GM10248 (cell line): ENCODE data around the gene HMSD.

Experiments
- CTCF ChIA-PET: fragments of 300-600 bp; sonication (Branson Sonifier 250); formaldehyde crosslinking; extraction: SDS; loops from one replicate; lab custom pipeline; 2021; ENCODE audit warnings: antibody characterized with exemption; lab: Yijun Ruan, JAX
- POLR2A ChIA-PET: fragments of 350-650 bp; sonication (Branson Sonifier 250); formaldehyde crosslinking; extraction: SDS; loops from one replicate; lab custom pipeline; 2020; ENCODE audit warnings: antibody characterized with exemption; lab: Yijun Ruan, JAX
- DNase-seq: peaks from one replicate; pipeline ENCODE4 v3.0.0; 2012; ENCODE audit errors: extremely low spot score
- CTCF ChIP-seq: IDR thresholded peaks from 2 replicates; pipeline ENCODE4 v1.5.1; 2012; ENCODE audit warnings: mild to moderate bottlenecking, low read depth; ENCODE audit errors: extremely low read depth, missing control alignments, control extremely low read depth

HMSD gene

GRCh38 chr18:63949068-63949737 is at the start of gene HMSD:
HMSD (plus strand) TSS chr18:63949301; CDS start chr18:63953456, 4,155 bp downstream.
- ChIA-PET CTCF (interaction anchor here (1.3 to 3.9 kb wide), 4 partner anchors 12 to 125 kb away, joined by 3 to 34 read pairs (median 8); no protein-coding TSS in a partner anchor), POLR2A (interaction anchor here (0.7 kb wide), 1 partner anchor 21 kb away, joined by 3 read pairs; no protein-coding TSS in a partner anchor)
- TF ChIP-seq CTCF = peak; percentile 40

GRCh38 chr18:63903851-63904570 is 45.1 kb upstream of the HMSD start:
- ChIA-PET CTCF (interaction anchor here (1.6 to 1.8 kb wide), 4 partner anchors 8 to 33 kb away, joined by 4 to 7 read pairs (median 5); no protein-coding TSS in a partner anchor), POLR2A (no interaction called here)
- no peak for TF ChIP-seq CTCF
- no peak for DNase-seq

More at GRCh38 chr18:63949068-63949737, at the start of gene HMSD:
- peak; percentile 83 for DNase-seq

GRCh38 chr18:63904694-63905093 is 44.4 kb upstream of the HMSD start:
- ChIA-PET POLR2A (interaction anchor here (0.6 kb wide), 1 partner anchor 15 kb away, joined by 8 read pairs; no protein-coding TSS in a partner anchor), CTCF (interaction anchor here (0.8 to 2.0 kb wide), 7 partner anchors 9 to 59 kb away, joined by 3 to 7 read pairs (median 5); no protein-coding TSS in a partner anchor)
- TF ChIP-seq CTCF = no peak
- no peak for DNase-seq

GRCh38 chr18:63905361-63905760 is 43.7 kb upstream of the HMSD start:
- DNase-seq = no peak
- POLR2A ChIA-PET = interaction anchor here (0.6 kb wide), 1 partner anchor 14 kb away, joined by 8 read pairs; no protein-coding TSS in a partner anchor
- TF ChIP-seq CTCF = no peak
- CTCF ChIA-PET = interaction anchor here (0.8 to 2.0 kb wide), 5 partner anchors 9 to 58 kb away, joined by 3 to 5 read pairs (median 4); no protein-coding TSS in a partner anchor

- ChIA-PET CTCF (interaction anchor here (1.4 to 2.0 kb wide), 2 partner anchors 12 to 57 kb away, joined by 4 to 5 read pairs; no protein-coding TSS in a partner anchor), POLR2A (no interaction called here)
- no peak for TF ChIP-seq CTCF
- DNase-seq = no peak
These were observed 43.0 kb upstream of the HMSD start for GRCh38 chr18:63906056-63906455.

- peak; percentile 34 for DNase-seq
- no peak for TF ChIP-seq CTCF
- POLR2A ChIA-PET = interaction anchor here (0.7 to 1.0 kb wide), 2 partner anchors 15 to 23 kb away, joined by 3 to 4 read pairs; no protein-coding TSS in a partner anchor
- CTCF ChIA-PET = interaction anchor here (1.2 to 4.4 kb wide), 8 partner anchors 10 to 64 kb away, joined by 3 to 52 read pairs (median 6); no protein-coding TSS in a partner anchor
These were observed 41.4 kb upstream of the HMSD start, which contains the start of gene SERPINB10 for GRCh38 chr18:63907664-63908063. SERPINB10 (plus strand) TSS chr18:63907958; CDS start chr18:63915511, 7,553 bp downstream.
